Activated CD8-positive, alpha-beta memory T cell treated with anti-CD3 and anti-CD28 coated beads, Interleukin-2, amount 10 ng/mL, durations not matched to agents 7 days and 5 days (primary cell): ENCODE results near the gene AMPD1. TPM values are rescaled to one million over a fixed set of nuclear protein-coding genes. Genes with fewer than 3 reads are reported as not detected.

ENCODE experiments used
- ATAC-seq: fragments of 150-1000 bp; cut with Tn5 transposase; one replicate; pipeline ENCODE4 v1.10.0; 2021; ENCODE audit warnings: moderate library complexity
- CTCF ChIA-PET: fragments of 350-600 bp; sonication (Branson Sonifier 250); formaldehyde crosslinking; loops from one replicate; lab custom pipeline; 2021; ENCODE audit warnings: antibody characterized with exemption; lab: Charles Lee
- DNase-seq: peaks from one replicate; pipeline ENCODE4 v3.0.0-alpha.2; 2020
- H3K27ac Mint-ChIP-seq: one replicate; pipeline ENCODE4 v1.8.0; 2021; ENCODE audit warnings: mild to moderate bottlenecking, mixed read lengths
- H3K27me3 Mint-ChIP-seq: one replicate; pipeline ENCODE4 v1.8.0; 2021; ENCODE audit warnings: mixed read lengths
- H3K36me3 Mint-ChIP-seq: one replicate; pipeline ENCODE4 v1.8.0; 2021; ENCODE audit warnings: mild to moderate bottlenecking, mixed read lengths
- H3K4me1 Mint-ChIP-seq: one replicate; pipeline ENCODE4 v1.8.0; 2021; ENCODE audit warnings: mixed read lengths
- H3K4me3 Mint-ChIP-seq: one replicate; pipeline ENCODE4 v1.8.0; 2021; ENCODE audit warnings: mild to moderate bottlenecking, moderate library complexity, mixed read lengths
- H3K9me3 Mint-ChIP-seq: one replicate; pipeline ENCODE4 v1.8.0; 2022; ENCODE audit warnings: low read depth, mixed read lengths
- total RNA-seq, 2 experiments: library from RNA; stranded (reverse); gene quantifications; one replicate each; pipeline ENCODE4 v1.2.3, GENCODE V29; 2021

Gene AMPD1
- total RNA-seq, 2 experiments from 2014 or later = not detected

DNA sequence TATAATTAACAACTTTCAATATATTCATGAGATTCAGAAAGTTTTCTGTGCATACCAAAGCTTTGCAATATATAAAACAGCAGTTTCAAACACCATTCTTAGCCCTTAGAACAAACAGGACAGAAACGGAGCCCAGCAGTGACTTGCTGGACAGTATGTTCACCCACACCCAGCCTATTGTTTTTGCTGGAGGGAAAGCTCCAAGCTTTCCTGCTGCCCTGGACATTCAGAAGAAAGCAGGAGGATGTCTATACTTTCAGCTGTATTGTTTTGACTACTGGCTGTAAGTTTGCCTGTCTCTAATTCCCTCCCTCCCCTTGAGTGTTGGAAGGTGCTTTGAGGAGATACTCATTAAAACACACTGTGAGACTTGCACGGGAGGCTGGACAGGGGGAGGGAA is 35.1 kb downstream of the AMPD1 start:
- H3K27ac Mint-ChIP-seq = no peak overlapping the region
- H3K4me1 Mint-ChIP-seq = no peaks in the 10 kb centered on the region
- peaks cover 27% of the 10 kb centered on the region for H3K27me3 Mint-ChIP-seq
- H3K4me3 Mint-ChIP-seq = no peak overlapping the region
- no peaks in the 10 kb centered on the region for H3K9me3 Mint-ChIP-seq
- no peaks in the 10 kb centered on the region for H3K36me3 Mint-ChIP-seq
- DNase-seq = no peak
- no peak for ATAC-seq
- CTCF ChIA-PET = no interaction called here

DNA sequence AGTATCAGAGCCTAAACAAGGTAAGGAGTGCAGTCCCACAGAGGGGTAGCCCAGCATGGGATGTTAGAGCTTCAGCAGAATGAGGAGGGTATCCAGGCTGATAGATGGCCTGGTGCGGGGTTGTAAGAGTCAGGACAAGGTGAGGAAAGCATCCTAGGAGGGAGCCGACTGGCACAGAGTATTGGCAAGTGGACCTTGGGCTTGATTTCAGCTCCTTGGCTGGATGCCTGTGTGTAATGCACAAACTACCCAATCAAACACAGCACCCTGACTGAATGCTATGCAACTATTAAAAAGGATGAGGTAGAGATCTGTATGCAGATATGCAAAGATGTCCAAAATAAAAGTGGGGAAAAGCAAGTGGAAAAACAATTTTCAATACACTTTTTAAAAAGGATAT is 43.5 kb downstream of the AMPD1 start:
- Mint-ChIP-seq H3K36me3 (no peaks in the 10 kb centered on the region), H3K4me3 (no peak overlapping the region), H3K27ac (no peak overlapping the region), H3K4me1 (no peaks in the 10 kb centered on the region), H3K9me3 (no peaks in the 10 kb centered on the region), H3K27me3 (no peaks in the 10 kb centered on the region)
- DNase-seq (no peak), ATAC-seq (no peak)
- CTCF ChIA-PET = no interaction called here

DNA sequence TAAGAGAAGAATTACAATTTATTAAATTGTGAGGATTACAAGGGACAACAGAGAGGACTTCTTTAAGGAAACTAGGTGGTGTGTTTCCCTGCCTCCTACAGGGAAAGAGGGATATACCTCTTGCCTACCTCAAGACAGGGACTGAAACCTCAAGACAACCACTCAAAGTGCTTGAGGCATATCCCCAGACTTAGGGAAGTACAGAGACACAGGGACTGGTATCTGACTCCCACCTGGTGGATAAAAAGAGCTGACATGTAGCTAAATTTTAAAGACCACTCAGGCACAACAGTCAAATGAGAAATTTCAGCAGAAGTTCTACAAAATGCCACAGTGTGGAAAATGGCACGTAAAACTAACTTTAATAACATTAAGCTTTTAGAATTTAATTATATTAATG is 46.8 kb downstream of the AMPD1 start:
- peaks cover 3% of the 10 kb centered on the region for H3K27me3 Mint-ChIP-seq

DNA sequence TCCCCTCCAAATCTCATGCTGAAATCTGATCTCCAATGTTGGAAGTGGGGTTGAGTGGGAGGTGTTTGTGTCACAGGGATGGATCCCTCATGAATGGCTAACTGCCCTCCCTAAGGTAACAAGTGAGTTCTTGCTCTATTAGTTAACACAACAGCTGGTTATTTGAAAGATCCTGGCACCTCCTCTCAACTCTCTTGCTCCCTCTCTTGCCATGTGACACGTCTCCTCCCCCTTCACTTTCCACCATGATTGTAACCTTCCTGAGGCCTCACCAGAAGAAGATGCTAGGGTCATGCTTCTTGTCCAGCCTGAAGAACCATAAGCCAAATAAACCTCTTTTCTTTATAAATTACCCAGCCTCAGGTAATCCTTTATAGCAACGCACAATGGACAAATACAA is 54.0 kb downstream of the AMPD1 start:
- CTCF ChIA-PET = no interaction called here

More for the DNA sequence above, 46.8 kb downstream of the AMPD1 start:
- H3K4me1 Mint-ChIP-seq = no peaks in the 10 kb centered on the region
- no peak overlapping the region for H3K27ac Mint-ChIP-seq
- no peak overlapping the region for H3K4me3 Mint-ChIP-seq
- no peaks in the 10 kb centered on the region for H3K9me3 Mint-ChIP-seq
- no peaks in the 10 kb centered on the region for H3K36me3 Mint-ChIP-seq
- ATAC-seq (no peak), DNase-seq (no peak)
- CTCF ChIA-PET = interaction anchor here (0.9 kb wide), 1 partner anchor 9 kb away, joined by 3 read pairs; no protein-coding TSS in a partner anchor

DNA sequence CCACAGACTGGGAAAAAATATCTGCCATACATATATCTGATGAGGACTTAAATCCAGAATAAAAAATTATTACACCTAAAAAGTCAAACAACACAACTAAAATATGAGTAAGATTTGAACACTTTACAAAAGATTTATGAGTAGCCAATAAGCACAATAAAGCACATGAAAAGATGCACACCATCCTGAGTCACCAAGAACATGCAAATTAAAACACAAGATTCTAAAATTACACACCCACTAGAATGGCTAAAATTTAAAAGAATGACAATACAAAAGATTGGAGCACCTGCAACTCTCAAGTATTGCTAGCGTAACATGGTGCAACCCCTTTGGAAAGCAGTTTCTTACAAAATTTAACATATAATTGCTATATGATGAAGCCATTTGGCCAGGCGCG is 56.4 kb downstream of the AMPD1 start:
- CTCF ChIA-PET = interaction anchor here (1.1 kb wide), 1 partner anchor 10 kb away, joined by 3 read pairs; no protein-coding TSS in a partner anchor
- H3K36me3 Mint-ChIP-seq = no peaks in the 10 kb centered on the region
- no peak for ATAC-seq
- H3K27ac Mint-ChIP-seq = no peak overlapping the region
- peaks cover 13% of the 10 kb centered on the region for H3K27me3 Mint-ChIP-seq
- H3K4me1 Mint-ChIP-seq = no peaks in the 10 kb centered on the region
- H3K9me3 Mint-ChIP-seq = no peaks in the 10 kb centered on the region
- H3K4me3 Mint-ChIP-seq = no peak overlapping the region
- DNase-seq = no peak

More for the DNA sequence above, 54.0 kb downstream of the AMPD1 start:
- no peak overlapping the region for H3K27ac Mint-ChIP-seq
- no peak for DNase-seq
- H3K4me3 Mint-ChIP-seq = no peak overlapping the region
- no peaks in the 10 kb centered on the region for H3K4me1 Mint-ChIP-seq
- H3K9me3 Mint-ChIP-seq = no peaks in the 10 kb centered on the region
- H3K36me3 Mint-ChIP-seq = no peaks in the 10 kb centered on the region
- peaks cover 7% of the 10 kb centered on the region for H3K27me3 Mint-ChIP-seq
- ATAC-seq = no peak

DNA sequence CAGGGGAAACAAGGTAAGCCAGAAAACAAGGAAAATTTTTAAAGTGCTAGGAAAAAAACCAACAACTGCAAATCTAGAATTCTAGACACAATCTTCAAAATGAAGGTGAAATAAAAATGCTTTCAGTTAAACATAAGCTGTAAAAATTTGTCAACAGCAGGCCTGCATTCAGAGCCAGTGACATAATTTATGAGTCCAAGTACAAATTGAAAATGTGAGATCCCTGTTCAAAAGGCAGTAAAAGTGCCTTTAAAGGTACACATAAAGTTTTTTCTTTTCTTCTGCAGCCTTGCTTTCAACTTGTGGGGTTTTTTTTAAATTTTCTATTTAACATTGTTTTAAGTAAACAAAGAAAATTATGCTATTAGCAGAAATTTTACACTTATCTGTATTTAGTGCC is 62.9 kb downstream of the AMPD1 start:
- ATAC-seq (no peak), DNase-seq (no peak)
- H3K36me3 Mint-ChIP-seq = no peaks in the 10 kb centered on the region
- H3K27ac Mint-ChIP-seq = no peak overlapping the region
- H3K4me3 Mint-ChIP-seq = no peak overlapping the region
- peaks cover 21% of the 10 kb centered on the region for H3K27me3 Mint-ChIP-seq
- CTCF ChIA-PET = no interaction called here
- H3K4me1 Mint-ChIP-seq = no peaks in the 10 kb centered on the region
- no peaks in the 10 kb centered on the region for H3K9me3 Mint-ChIP-seq

DNA sequence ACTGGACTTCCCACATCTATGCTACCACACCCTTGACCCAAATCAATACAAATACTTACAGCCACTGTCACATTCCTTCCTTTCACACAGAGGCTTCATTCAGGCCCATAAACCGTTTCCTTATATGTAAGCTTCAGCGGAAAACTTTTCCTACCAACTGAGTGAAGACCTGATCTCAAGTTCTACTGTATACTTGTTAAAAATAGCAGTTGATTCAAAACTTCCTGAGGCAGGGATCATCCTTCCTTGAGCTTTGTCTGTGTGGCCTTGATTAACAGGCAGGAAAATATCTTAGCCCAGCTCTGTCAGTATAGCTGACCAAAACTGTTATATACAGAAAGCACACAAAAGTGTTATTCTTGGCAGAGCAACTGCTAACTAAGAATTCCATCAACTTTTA is 68.2 kb downstream of the AMPD1 start:
- H3K36me3 Mint-ChIP-seq = no peaks in the 10 kb centered on the region
- CTCF ChIA-PET = no interaction called here
- ATAC-seq (no peak), DNase-seq (no peak)
- H3K27ac Mint-ChIP-seq = no peak overlapping the region
- H3K27me3 Mint-ChIP-seq = peaks cover 12% of the 10 kb centered on the region
- no peaks in the 10 kb centered on the region for H3K4me1 Mint-ChIP-seq
- no peak overlapping the region for H3K4me3 Mint-ChIP-seq
- H3K9me3 Mint-ChIP-seq = no peaks in the 10 kb centered on the region

DNA sequence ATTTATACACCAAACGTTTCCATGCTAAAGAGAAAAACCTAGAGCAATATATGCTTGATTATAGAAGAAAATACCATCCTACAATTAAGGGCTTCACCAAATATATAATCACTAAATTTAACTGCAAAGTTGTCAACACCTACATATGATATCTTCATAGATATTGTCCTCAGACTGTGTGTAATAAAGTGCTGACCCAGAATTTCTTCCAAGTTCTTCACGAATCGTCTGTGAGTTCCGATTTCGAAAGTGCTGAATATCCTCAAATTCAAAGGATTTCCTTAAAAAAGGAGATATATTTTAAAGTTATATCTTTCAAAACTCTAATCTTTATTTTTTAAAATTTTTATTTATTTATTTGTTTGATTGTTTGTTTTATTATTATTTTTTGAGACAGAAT is 72.0 kb downstream of the AMPD1 start:
- Mint-ChIP-seq H3K27me3 (peaks cover 16% of the 10 kb centered on the region), H3K4me1 (no peaks in the 10 kb centered on the region), H3K9me3 (no peaks in the 10 kb centered on the region), H3K27ac (no peak overlapping the region), H3K4me3 (no peak overlapping the region), H3K36me3 (no peaks in the 10 kb centered on the region)
- CTCF ChIA-PET = no interaction called here
- no peak for ATAC-seq
- DNase-seq = no peak

Other genes with a start within 250 kb of the AMPD1 start
- 10 to 100 TPM; 39.0 to 40.1 TPM for gene TRIM33, start 184.3 kb downstream of the AMPD1 start, total RNA-seq
- gene BCAS2, start 113.9 kb downstream of the AMPD1 start, total RNA-seq = 10 to 100 TPM; 36.3 to 44.1 TPM
- gene DENND2C, start 25.5 kb downstream of the AMPD1 start, total RNA-seq = under 1 TPM; 0.29 to 0.35 TPM
- gene NRAS, start 21.2 kb upstream of the AMPD1 start, total RNA-seq = 10 to 100 TPM; 39.7 to 58.7 TPM
- gene CSDE1, start 62.4 kb upstream of the AMPD1 start, total RNA-seq = 100 to 1,000 TPM; 331 to 410 TPM
- 10 to 100 TPM; 62.7 to 71.0 TPM for gene SIKE1, start 85.1 kb upstream of the AMPD1 start, total RNA-seq
- not detected for gene SYCP1, start 159.3 kb upstream of the AMPD1 start, total RNA-seq